HEK293 (cell line): ENCODE results near the gene MTCL1.
A peak's percentile ranks its signal among the peaks of the same experiment; 100 is the strongest.

Experiments used
- CTCF ChIA-PET: fragments of 350-600 bp; formaldehyde crosslinking; extraction: SDS; loops from one replicate; lab custom pipeline; 2021; ENCODE audit warnings: antibody characterized with exemption; lab: Yijun Ruan, JAX
- POLR2A ChIA-PET: fragments of 300-600 bp; formaldehyde crosslinking; extraction: SDS; loops from one replicate; lab custom pipeline; 2020; ENCODE audit warnings: antibody characterized with exemption, inconsistent platforms; lab: Yijun Ruan, JAX
- H3K27ac ChIP-seq: fragments of 200-500 bp; sonication (Bioruptor generic); 2 replicates; pipeline ENCODE4 v1.5.1; 2014; ENCODE audit warnings: low read depth, low read length, control low read depth, inconsistent platforms; ENCODE audit errors: extremely low read depth
- H3K36me3 ChIP-seq, 2 experiments: fragments of 200-500 bp in 1 of 2; sonication (Bioruptor generic) in 1 of 2; 1 replicate in 1 of 2; 2 replicates in 1 of 2; pipeline ENCODE4 v1.5.1; 2014 to 2017; ENCODE audit warnings: inconsistent platforms in 2 of 2, low read length in 2 of 2; ENCODE audit not compliant: control insufficient read depth in 2 of 2, insufficient read depth in 1 of 2
- H3K4me1 ChIP-seq: fragments of 200-500 bp; sonication (Bioruptor generic); 2 replicates; pipeline ENCODE4 v1.5.1; 2014; ENCODE audit warnings: mild to moderate bottlenecking, low read length, inconsistent platforms; ENCODE audit not compliant: control insufficient read depth, insufficient read depth
- H3K4me3 ChIP-seq: 2 replicates; pipeline ENCODE4 v1.5.1; 2011; ENCODE audit warnings: low read depth, mild to moderate bottlenecking, control low read depth, low read length, moderate library complexity
- H3K9me3 ChIP-seq: fragments of 200-500 bp; sonication (Bioruptor generic); 2 replicates; pipeline ENCODE4 v1.5.1; 2014; ENCODE audit warnings: low read depth, low read length, inconsistent platforms; ENCODE audit not compliant: control insufficient read depth, insufficient read depth
- GLIS1 ChIP-seq: fragments of 450-650 bp; formaldehyde crosslinking; IDR thresholded peaks from 2 replicates; pipeline ENCODE4 v1.5.1; 2016; ENCODE audit warnings: missing biosample characterization, missing genetic modification characterization
- KLF10 ChIP-seq: fragments of 450-650 bp; IDR thresholded peaks from 2 replicates; pipeline ENCODE4 v1.5.1; 2018; ENCODE audit warnings: missing biosample characterization, mild to moderate bottlenecking, missing genetic modification characterization
- OSR2 ChIP-seq: fragments of 450-650 bp; formaldehyde crosslinking; IDR thresholded peaks from 2 replicates; pipeline ENCODE4 v1.5.1; 2016; ENCODE audit warnings: missing biosample characterization, missing genetic modification characterization
- SALL2 ChIP-seq: fragments of 450-650 bp; formaldehyde crosslinking; IDR thresholded peaks from 2 replicates; pipeline ENCODE4 v1.5.0; 2017; ENCODE audit warnings: missing biosample characterization, mild to moderate bottlenecking, missing genetic modification characterization, borderline replicate concordance
- SCRT2 ChIP-seq: fragments of 450-650 bp; formaldehyde crosslinking; IDR thresholded peaks from 2 replicates; pipeline ENCODE4 v1.5.1; 2016; ENCODE audit warnings: missing biosample characterization, missing genetic modification characterization
- SP7 ChIP-seq: fragments of 450-650 bp; formaldehyde crosslinking; IDR thresholded peaks from 2 replicates; pipeline ENCODE4 v1.5.1; 2016; ENCODE audit warnings: missing biosample characterization, missing genetic modification characterization
- TCF7L2 ChIP-seq: IDR thresholded peaks from 2 replicates; pipeline ENCODE4 v1.6.1; 2011; ENCODE audit warnings: low read depth, mild to moderate bottlenecking, inconsistent platforms, low read length, moderate library complexity, borderline replicate concordance
- ZFP69B ChIP-seq: fragments of 450-650 bp; formaldehyde crosslinking; IDR thresholded peaks from 2 replicates; pipeline ENCODE4 v1.5.1; 2016; ENCODE audit warnings: missing biosample characterization, missing genetic modification characterization
- ZIC2 ChIP-seq: fragments of 450-650 bp; formaldehyde crosslinking; IDR thresholded peaks from 2 replicates; pipeline ENCODE4 v1.5.1; 2016; ENCODE audit warnings: missing biosample characterization, missing genetic modification characterization
- ZNF112 ChIP-seq: fragments of 450-650 bp; formaldehyde crosslinking; IDR thresholded peaks from 2 replicates; pipeline ENCODE4 v1.5.0; 2017; ENCODE audit warnings: missing biosample characterization, missing genetic modification characterization
- ZNF202 ChIP-seq: fragments of 450-650 bp; formaldehyde crosslinking; IDR thresholded peaks from 2 replicates; pipeline ENCODE4 v1.5.1; 2016; ENCODE audit warnings: missing biosample characterization, missing genetic modification characterization, borderline replicate concordance
- ZNF394 ChIP-seq: fragments of 450-650 bp; formaldehyde crosslinking; IDR thresholded peaks from 2 replicates; pipeline ENCODE4 v1.5.1; 2016; ENCODE audit warnings: missing biosample characterization, missing genetic modification characterization, mild to moderate bottlenecking, moderate library complexity, borderline replicate concordance
- ZNF621 ChIP-seq: fragments of 450-650 bp; formaldehyde crosslinking; IDR thresholded peaks from 2 replicates; pipeline ENCODE4 v1.5.1; 2017; ENCODE audit warnings: missing biosample characterization, missing genetic modification characterization
- ZNF623 ChIP-seq: fragments of 450-650 bp; formaldehyde crosslinking; IDR thresholded peaks from 2 replicates; pipeline ENCODE4 v1.5.1; 2016; ENCODE audit warnings: missing biosample characterization, missing genetic modification characterization
- ZNF629 ChIP-seq: fragments of 450-650 bp; formaldehyde crosslinking; IDR thresholded peaks from 2 replicates; pipeline ENCODE4 v1.5.1; 2017; ENCODE audit warnings: missing biosample characterization, missing genetic modification characterization
- TF ChIP-seq, protein P1 (sequence below): fragments of 450-650 bp; formaldehyde crosslinking; IDR thresholded peaks from 2 replicates; pipeline ENCODE4 v1.5.1; 2017; ENCODE audit warnings: missing biosample characterization, missing genetic modification characterization
- TF ChIP-seq, protein P2 (sequence below): fragments of 450-650 bp; IDR thresholded peaks from 2 replicates; pipeline ENCODE4 v1.5.1; 2018; ENCODE audit warnings: missing biosample characterization, mild to moderate bottlenecking, missing genetic modification characterization
- TF ChIP-seq, protein P3 (sequence below): fragments of 450-650 bp; formaldehyde crosslinking; IDR thresholded peaks from 2 replicates; pipeline ENCODE4 v1.5.1; 2016; ENCODE audit warnings: missing biosample characterization, missing genetic modification characterization
- TF ChIP-seq, protein P4 (sequence below): fragments of 450-650 bp; formaldehyde crosslinking; IDR thresholded peaks from 2 replicates; pipeline ENCODE4 v1.5.1; 2016; ENCODE audit warnings: missing biosample characterization, missing genetic modification characterization
- TF ChIP-seq, protein P5 (sequence below): fragments of 450-650 bp; IDR thresholded peaks from 2 replicates; pipeline ENCODE4 v1.5.1; 2018; ENCODE audit warnings: missing biosample characterization, missing genetic modification characterization
- TF ChIP-seq, protein P6 (sequence below): fragments of 450-650 bp; formaldehyde crosslinking; IDR thresholded peaks from 2 replicates; pipeline ENCODE4 v1.5.1; 2017; ENCODE audit warnings: missing biosample characterization, mild to moderate bottlenecking, missing genetic modification characterization, moderate library complexity

MTCL1 gene

DNA sequence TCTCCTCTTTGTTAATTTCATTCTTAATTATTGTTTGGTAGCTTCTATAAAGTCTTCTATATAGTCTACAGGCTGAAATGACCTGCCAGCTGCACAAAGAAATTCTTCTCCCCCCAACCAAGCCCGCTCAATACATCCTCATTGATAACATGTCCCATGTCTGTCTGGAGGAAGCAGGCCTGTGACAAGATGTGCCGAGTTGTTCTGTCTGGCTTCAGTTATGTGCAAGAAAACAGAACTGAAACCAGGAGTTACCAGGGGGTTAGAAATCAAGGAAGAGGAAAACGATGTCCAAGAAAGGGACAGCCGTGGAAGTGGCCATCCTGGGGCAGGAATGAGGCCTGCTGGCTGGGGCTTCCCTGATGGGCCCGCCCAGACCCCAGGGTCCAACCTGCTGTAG is 57.6 kb downstream of the MTCL1 start:
- CTCF ChIA-PET = no interaction called here
- Histone ChIP-seq H3K4me3 (no peak overlapping the region), H3K4me1 (no peaks in the 10 kb centered on the region; the same call in 1 of the 2 replicates), H3K36me3 (peaks cover 0 to 17% of the 10 kb centered on the region in 2 experiments; a peak in 1 of 3 replicates), H3K9me3 (no peaks in the 10 kb centered on the region), H3K27ac (no peak overlapping the region)
- no peak for TF ChIP-seq ZNF629 (tag by site-specific recombination)
- TF ChIP-seq SCRT2 = no peak
- TF ChIP-seq, protein P1, sequence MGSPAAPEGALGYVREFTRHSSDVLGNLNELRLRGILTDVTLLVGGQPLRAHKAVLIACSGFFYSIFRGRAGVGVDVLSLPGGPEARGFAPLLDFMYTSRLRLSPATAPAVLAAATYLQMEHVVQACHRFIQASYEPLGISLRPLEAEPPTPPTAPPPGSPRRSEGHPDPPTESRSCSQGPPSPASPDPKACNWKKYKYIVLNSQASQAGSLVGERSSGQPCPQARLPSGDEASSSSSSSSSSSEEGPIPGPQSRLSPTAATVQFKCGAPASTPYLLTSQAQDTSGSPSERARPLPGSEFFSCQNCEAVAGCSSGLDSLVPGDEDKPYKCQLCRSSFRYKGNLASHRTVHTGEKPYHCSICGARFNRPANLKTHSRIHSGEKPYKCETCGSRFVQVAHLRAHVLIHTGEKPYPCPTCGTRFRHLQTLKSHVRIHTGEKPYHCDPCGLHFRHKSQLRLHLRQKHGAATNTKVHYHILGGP (tag by site-specific recombination) = no peak
- no peak for TF ChIP-seq ZNF623 (tag by site-specific recombination)
- TF ChIP-seq, protein P2, sequence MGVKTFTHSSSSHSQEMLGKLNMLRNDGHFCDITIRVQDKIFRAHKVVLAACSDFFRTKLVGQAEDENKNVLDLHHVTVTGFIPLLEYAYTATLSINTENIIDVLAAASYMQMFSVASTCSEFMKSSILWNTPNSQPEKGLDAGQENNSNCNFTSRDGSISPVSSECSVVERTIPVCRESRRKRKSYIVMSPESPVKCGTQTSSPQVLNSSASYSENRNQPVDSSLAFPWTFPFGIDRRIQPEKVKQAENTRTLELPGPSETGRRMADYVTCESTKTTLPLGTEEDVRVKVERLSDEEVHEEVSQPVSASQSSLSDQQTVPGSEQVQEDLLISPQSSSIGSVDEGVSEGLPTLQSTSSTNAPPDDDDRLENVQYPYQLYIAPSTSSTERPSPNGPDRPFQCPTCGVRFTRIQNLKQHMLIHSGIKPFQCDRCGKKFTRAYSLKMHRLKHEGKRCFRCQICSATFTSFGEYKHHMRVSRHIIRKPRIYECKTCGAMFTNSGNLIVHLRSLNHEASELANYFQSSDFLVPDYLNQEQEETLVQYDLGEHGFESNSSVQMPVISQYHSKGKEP (tag by site-specific recombination) = no peak
- TF ChIP-seq, protein P3, sequence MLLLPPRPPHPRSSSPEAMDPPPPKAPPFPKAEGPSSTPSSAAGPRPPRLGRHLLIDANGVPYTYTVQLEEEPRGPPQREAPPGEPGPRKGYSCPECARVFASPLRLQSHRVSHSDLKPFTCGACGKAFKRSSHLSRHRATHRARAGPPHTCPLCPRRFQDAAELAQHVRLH (tag by site-specific recombination) = no peak
- no peak for TF ChIP-seq TCF7L2
- TF ChIP-seq, protein P4, sequence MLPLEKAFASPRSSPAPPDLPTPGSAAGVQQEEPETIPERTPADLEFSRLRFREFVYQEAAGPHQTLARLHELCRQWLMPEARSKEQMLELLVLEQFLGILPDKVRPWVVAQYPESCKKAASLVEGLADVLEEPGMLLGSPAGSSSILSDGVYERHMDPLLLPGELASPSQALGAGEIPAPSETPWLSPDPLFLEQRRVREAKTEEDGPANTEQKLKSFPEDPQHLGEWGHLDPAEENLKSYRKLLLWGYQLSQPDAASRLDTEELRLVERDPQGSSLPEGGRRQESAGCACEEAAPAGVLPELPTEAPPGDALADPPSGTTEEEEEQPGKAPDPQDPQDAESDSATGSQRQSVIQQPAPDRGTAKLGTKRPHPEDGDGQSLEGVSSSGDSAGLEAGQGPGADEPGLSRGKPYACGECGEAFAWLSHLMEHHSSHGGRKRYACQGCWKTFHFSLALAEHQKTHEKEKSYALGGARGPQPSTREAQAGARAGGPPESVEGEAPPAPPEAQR (tag by site-specific recombination) = no peak
- no peak for TF ChIP-seq KLF10 (tag by site-specific recombination)
- TF ChIP-seq OSR2 (tag by site-specific recombination) = no peak
- TF ChIP-seq GLIS1 = no peak
- TF ChIP-seq ZNF112 (tag by site-specific recombination) = no peak
- no peak for TF ChIP-seq ZNF394
- no peak for TF ChIP-seq ZFP69B (tag by site-specific recombination)
- TF ChIP-seq SALL2 = no peak
- no peak for TF ChIP-seq ZNF621 (tag by site-specific recombination)
- POLR2A ChIA-PET = no interaction called here

DNA sequence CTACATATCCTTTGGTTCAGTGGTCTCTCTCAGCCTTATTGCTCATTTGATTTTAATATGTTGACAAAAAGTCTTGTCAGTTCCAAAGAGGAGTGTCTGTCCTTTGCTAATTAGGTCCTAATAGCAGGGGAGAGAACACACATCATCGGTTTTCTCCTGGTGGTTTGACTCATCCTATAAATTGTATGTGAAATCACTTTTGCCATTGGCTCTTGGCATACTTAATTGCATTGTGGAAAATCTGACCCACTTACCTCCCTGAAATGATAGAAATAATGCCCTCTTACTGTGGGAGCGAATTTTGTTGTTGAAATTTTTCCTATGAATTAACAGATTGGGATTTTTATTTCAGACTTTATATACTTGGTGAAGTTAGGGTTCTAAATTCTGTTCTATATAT is 58.3 kb downstream of the MTCL1 start:
- Histone ChIP-seq H3K4me1 (no peaks in the 10 kb centered on the region; the same call in 1 of the 2 replicates), H3K27ac (no peak overlapping the region), H3K36me3 (peaks cover 0 to 17% of the 10 kb centered on the region in 2 experiments; a peak in 1 of 3 replicates), H3K4me3 (no peak overlapping the region), H3K9me3 (no peaks in the 10 kb centered on the region)
- CTCF ChIA-PET = no interaction called here
- peak; percentile 62 for TF ChIP-seq SP7 (tag by site-specific recombination)
- TF ChIP-seq ZNF202 (tag by site-specific recombination) = no peak
- POLR2A ChIA-PET = no interaction called here

DNA sequence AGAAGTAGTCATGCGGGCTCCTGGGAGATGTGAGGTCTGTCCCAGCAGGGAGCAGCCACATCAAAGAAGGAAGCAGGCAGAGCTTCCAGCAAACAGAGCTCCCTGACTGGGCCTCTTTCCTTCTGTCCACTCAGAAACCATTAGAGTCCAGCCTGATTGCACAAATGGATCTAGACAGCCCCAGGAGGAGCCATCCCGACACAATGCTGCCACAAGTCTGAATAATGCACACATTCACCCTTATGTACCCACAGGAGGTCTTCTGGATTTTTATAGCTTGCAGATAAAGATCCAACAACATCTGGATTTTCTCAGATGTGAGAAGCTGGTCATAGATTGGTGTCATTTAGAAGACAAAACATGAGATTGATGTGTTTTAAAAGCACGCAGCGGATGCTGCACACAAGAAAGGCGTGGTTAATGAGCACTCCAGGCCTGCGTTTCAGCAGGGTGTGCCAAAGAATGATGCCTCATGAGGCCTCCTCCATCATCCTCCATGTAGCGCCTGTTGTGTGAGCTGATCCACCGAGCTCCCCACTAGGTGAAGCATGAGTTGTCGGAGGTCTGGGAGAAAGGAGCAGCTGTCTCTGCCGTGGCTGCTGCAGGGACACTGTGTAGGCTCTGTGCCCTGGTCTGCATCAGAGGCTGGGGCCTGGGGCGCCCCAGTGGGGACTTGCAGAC is 60.6 kb downstream of the MTCL1 start:
- CTCF ChIA-PET = interaction anchor here (0.5 to 0.7 kb wide), 2 partner anchors 58 to 109 kb away, joined by 3 read pairs; no protein-coding TSS in a partner anchor
- Histone ChIP-seq H3K36me3 (peaks cover 0 to 17% of the 10 kb centered on the region in 2 experiments; a peak in 1 of 3 replicates), H3K4me3 (no peak overlapping the region), H3K9me3 (no peaks in the 10 kb centered on the region), H3K27ac (no peak overlapping the region), H3K4me1 (no peaks in the 10 kb centered on the region; the same call in 1 of the 2 replicates)
- POLR2A ChIA-PET = no interaction called here
- peak; percentile 64 for TF ChIP-seq ZIC2 (tag by site-specific recombination)
- TF ChIP-seq, protein P5, sequence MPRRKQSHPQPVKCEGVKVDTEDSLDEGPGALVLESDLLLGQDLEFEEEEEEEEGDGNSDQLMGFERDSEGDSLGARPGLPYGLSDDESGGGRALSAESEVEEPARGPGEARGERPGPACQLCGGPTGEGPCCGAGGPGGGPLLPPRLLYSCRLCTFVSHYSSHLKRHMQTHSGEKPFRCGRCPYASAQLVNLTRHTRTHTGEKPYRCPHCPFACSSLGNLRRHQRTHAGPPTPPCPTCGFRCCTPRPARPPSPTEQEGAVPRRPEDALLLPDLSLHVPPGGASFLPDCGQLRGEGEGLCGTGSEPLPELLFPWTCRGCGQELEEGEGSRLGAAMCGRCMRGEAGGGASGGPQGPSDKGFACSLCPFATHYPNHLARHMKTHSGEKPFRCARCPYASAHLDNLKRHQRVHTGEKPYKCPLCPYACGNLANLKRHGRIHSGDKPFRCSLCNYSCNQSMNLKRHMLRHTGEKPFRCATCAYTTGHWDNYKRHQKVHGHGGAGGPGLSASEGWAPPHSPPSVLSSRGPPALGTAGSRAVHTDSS = no peak
- TF ChIP-seq, protein P6, sequence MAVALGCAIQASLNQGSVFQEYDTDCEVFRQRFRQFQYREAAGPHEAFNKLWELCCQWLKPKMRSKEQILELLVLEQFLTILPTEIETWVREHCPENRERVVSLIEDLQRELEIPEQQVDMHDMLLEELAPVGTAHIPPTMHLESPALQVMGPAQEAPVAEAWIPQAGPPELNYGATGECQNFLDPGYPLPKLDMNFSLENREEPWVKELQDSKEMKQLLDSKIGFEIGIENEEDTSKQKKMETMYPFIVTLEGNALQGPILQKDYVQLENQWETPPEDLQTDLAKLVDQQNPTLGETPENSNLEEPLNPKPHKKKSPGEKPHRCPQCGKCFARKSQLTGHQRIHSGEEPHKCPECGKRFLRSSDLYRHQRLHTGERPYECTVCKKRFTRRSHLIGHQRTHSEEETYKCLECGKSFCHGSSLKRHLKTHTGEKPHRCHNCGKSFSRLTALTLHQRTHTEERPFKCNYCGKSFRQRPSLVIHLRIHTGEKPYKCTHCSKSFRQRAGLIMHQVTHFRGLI (tag by site-specific recombination) = peak; percentile 79
- TF ChIP-seq, all 188 proteins: peak for 2
